GM12878 (cell line): Measurements from ENCODE around the gene SH2B3. TPM values are rescaled to one million over a fixed set of nuclear protein-coding genes. Genes with fewer than 3 reads are reported as not detected.

Experiments
- ATAC-seq: fragments of 200-7000 bp; cut with Tn5 transposase; 3 replicates; pipeline ENCODE4 v1.9.1; 2020; ENCODE audit warnings: mild to moderate bottlenecking, moderate library complexity
- BruUV-seq: library from RNA; stranded (reverse); fragments of 400-500 nt; replicated peaks from 2 replicates; lab custom pipeline; 2021; lab: Mats Ljungman, UMichigan
- CTCF ChIA-PET: fragments of 300-600 bp; sonication (Branson Sonifier 250); formaldehyde crosslinking; extraction: SDS; loops from one replicate; lab custom pipeline; 2021; ENCODE audit warnings: inconsistent platforms; lab: Yijun Ruan, JAX
- POLR2A ChIA-PET: fragments of 350-600 bp; formaldehyde crosslinking; extraction: SDS; loops from one replicate; lab custom pipeline; 2021; ENCODE audit warnings: inconsistent platforms; lab: Charles Lee
- RAD21 ChIA-PET: fragments of 300-600 bp; sonication (Branson Sonifier 250); formaldehyde crosslinking; loops from one replicate; lab custom pipeline; 2023; ENCODE audit warnings: antibody characterized with exemption; ENCODE audit not compliant: unreplicated experiment; lab: Charles Lee
- SMC1A ChIA-PET: fragments of 300-600 bp; sonication (Branson Sonifier 250); formaldehyde crosslinking; loops from one replicate; lab custom pipeline; 2023; ENCODE audit not compliant: unreplicated experiment, uncharacterized antibody; lab: Charles Lee
- DNase-seq: peaks from one replicate; pipeline ENCODE4 v3.0.0-alpha.2; 2011; ENCODE audit warnings: low read depth, low spot score
- FAIRE-seq: peaks from 3 replicates; lab custom pipeline; 2011; peaks lifted over from hg19 to GRCh38; lab: Jason Lieb, UNC
- H2AFZ ChIP-seq: 2 replicates; pipeline ENCODE4 v1.6.0; 2011; ENCODE audit warnings: low read depth, low read length, control low read depth; ENCODE audit not compliant: control insufficient read depth
- H3K27ac ChIP-seq: 2 replicates; pipeline ENCODE4 v1.5.1; 2011; ENCODE audit warnings: control low read depth; ENCODE audit not compliant: control insufficient read depth, insufficient read depth
- H3K27me3 ChIP-seq, 2 experiments: replicated peaks in 1 of 2; 2 replicates each; pipeline versions ENCODE4 v1.6.0 to v1.6.1; 2011; ENCODE audit warnings: low read length in 1 of 2; ENCODE audit not compliant: control insufficient read depth in 2 of 2, insufficient read depth in 2 of 2
- H3K36me3 ChIP-seq, 2 experiments: 2 replicates each; pipeline ENCODE4 v1.5.1; 2011; ENCODE audit warnings: low read length in 1 of 2; ENCODE audit not compliant: control insufficient read depth in 2 of 2, insufficient read depth in 2 of 2
- H3K4me1 ChIP-seq: 2 replicates; pipeline ENCODE4 v1.6.1; 2011; ENCODE audit warnings: mild to moderate bottlenecking, low read length, moderate library complexity, mixed read lengths; ENCODE audit not compliant: control insufficient read depth, insufficient read depth
- H3K4me2 ChIP-seq: 2 replicates; pipeline ENCODE4 v1.6.0; 2011; ENCODE audit warnings: control low read depth; ENCODE audit not compliant: control insufficient read depth, insufficient read depth
- H3K4me3 ChIP-seq: fragments of 200-600 bp; sonication (generic); 2 replicates; pipeline ENCODE4 v1.5.1; 2016
- H3K79me2 ChIP-seq: 2 replicates; pipeline ENCODE4 v1.6.0; 2011; ENCODE audit warnings: low read length; ENCODE audit not compliant: control insufficient read depth, insufficient read depth
- H3K9ac ChIP-seq: 2 replicates; pipeline ENCODE4 v1.8.0; 2011; ENCODE audit warnings: low read length, control low read depth, mixed read lengths; ENCODE audit not compliant: control insufficient read depth, insufficient read depth
- H3K9me3 ChIP-seq: replicated peaks from 3 replicates; pipeline ENCODE4 v1.5.1; 2011; ENCODE audit warnings: mild to moderate bottlenecking, low read length; ENCODE audit not compliant: control insufficient read depth, insufficient read depth
- H4K20me1 ChIP-seq: 2 replicates; pipeline ENCODE4 v1.6.0; 2011; ENCODE audit not compliant: control insufficient read depth, insufficient read depth
- CEBPZ ChIP-seq: fragments of 150-350 bp; IDR thresholded peaks from 2 replicates; pipeline ENCODE4 v1.6.1; 2016; ENCODE audit warnings: low read depth, low read length
- EED ChIP-seq: sonication (generic); IDR thresholded peaks from 2 replicates; pipeline ENCODE4 v1.6.1; 2016; ENCODE audit warnings: antibody characterized with exemption, low read depth
- PKNOX1 ChIP-seq: fragments of 450-650 bp; IDR thresholded peaks from 2 replicates; pipeline ENCODE4 v1.6.1; 2016; ENCODE audit warnings: mild to moderate bottlenecking
- POLR2AphosphoS5 ChIP-seq: IDR thresholded peaks from 2 replicates; pipeline ENCODE4 v1.6.1; 2011; ENCODE audit warnings: mild to moderate bottlenecking, low read length, inconsistent platforms
- WGBS: methylation state at CpG from one replicate; pipeline ENCODE4 v1.1.6; 2016; ENCODE audit warnings: low lambda C conversion rate; ENCODE audit not compliant: insufficient replicate concordance, insufficient coverage; ENCODE audit errors: missing lambda C conversion rate; 5-methylcytosine and 5-hydroxymethylcytosine counted together
- in situ Hi-C: fragments of 300-500 bp; cut with MboI; formaldehyde crosslinking; loops from 9 replicates; pipeline ENCODE4 v1.14.3; 2018; ENCODE audit warnings: mixed read lengths
- intact Hi-C: fragments of 100-400 bp; cut with micrococcal nuclease; formaldehyde crosslinking; loops from one replicate; pipeline ENCODE4 v1.14.2; 2022; ENCODE audit not compliant: unreplicated experiment
- polyA plus RNA-seq, 11 experiments: library from polyadenylated mRNA; depleted of rRNA in 4 of 11; unstranded in 6 of 11; stranded (reverse) in 5 of 11; fragments of >200 nt; fragmentation: Nextera tagmentation in 4 of 11; fragmentation: Illumina TruSeq in 1 of 11; extraction: Ambion mirVana in 4 of 11; extraction: Trizol in 1 of 11; gene quantifications; 1 replicate in 1 of 11; 2 replicates in 10 of 11; pipeline versions ENCODE4 v1.2.1 to v1.2.3, GENCODE V29; 2011 to 2016; ENCODE audit warnings: inconsistent platforms in 2 of 11, missing spikeins in 2 of 11, low read depth in 1 of 11
- total RNA-seq, 4 experiments: library from RNA; depleted of rRNA in 3 of 4; stranded (reverse); fragments of >200 nt in 3 of 4; fragmentation: Illumina TruSeq in 1 of 4; extraction: Trizol in 1 of 4; gene quantifications; 2 replicates each; pipeline versions ENCODE4 v1.2.1 to v1.2.3, GENCODE V29; 2013 to 2021

Gene SH2B3
- total and polyA plus RNA-seq, 10 of the 15 experiments (the other 5 are each of a cell fraction or from before 2014, with no cell fraction given), result 5.8 to 46.4 (median 23.3) TPM

- BruUV-seq, result no TSS peak
- H3K4me1 ChIP-seq, result peaks cover 91% of the 10 kb centered on the region
- H3K9ac ChIP-seq, result no peak overlapping the region
- no peak overlapping the region for H2AFZ ChIP-seq
- H3K4me2 ChIP-seq, result no peak overlapping the region
- peaks cover 88% of the 10 kb centered on the region for H3K79me2 ChIP-seq
- ATAC-seq (no peak), FAIRE-seq (no peak), DNase-seq (no peak)
- SMC1A ChIA-PET, result interaction anchor here (1.0 to 7.8 kb wide), 6 partner anchors 7 to 43 kb away, joined by 4 to 104 read pairs (median 8); partner anchors contain the start of gene SH2B3
- intact Hi-C loops (no loop called here), in situ Hi-C loops (loop anchor here (25.0 kb wide), 1 partner anchor 1771 kb away; the partner anchor contains the start of gene TPCN1)
- CTCF ChIA-PET, result interaction anchor here (0.7 to 27.3 kb wide), 4 partner anchors 8 to 39 kb away, joined by 5 to 1117 read pairs (median 92); partner anchors contain the start of gene SH2B3
- H3K9me3 ChIP-seq, result no peaks in the 10 kb centered on the region
- peak overlapping the region; percentile 33; the same call in 1 of the 2 replicates for H3K27ac ChIP-seq
- no peaks in the 10 kb centered on the region for H3K27me3 ChIP-seq
- POLR2A ChIA-PET, result interaction anchor here (2.6 to 7.1 kb wide), 4 partner anchors 10 to 38 kb away, joined by 15 to 71 read pairs (median 50); partner anchors contain the start of gene SH2B3
- 79% methylated on average over 7 of the region's 7 CpGs for WGBS
- H4K20me1 ChIP-seq, result 0 out of 2 replicates have a peak, but pooled peaks cover 2% of the 10 kb centered on the region
- H3K36me3 ChIP-seq, result peaks cover 20 to 38% of the 10 kb centered on the region in 2 experiments
- TF ChIP-seq POLR2AphosphoS5 (peak; percentile 53; the same call in 1 of the 2 replicates), CEBPZ (no peak), PKNOX1 (no peak), EED (0 out of 2 replicates have a peak, but pooled peaks have one; percentile 21)
- no peak overlapping the region for H3K4me3 ChIP-seq
- RAD21 ChIA-PET, result interaction anchor here (0.8 to 22.6 kb wide), 5 partner anchors 9 to 37 kb away, joined by 3 to 804 read pairs (median 3); partner anchors contain the start of gene SH2B3
Observed at GRCh38 chr12:111441107-111441928, 35.6 kb downstream of the SH2B3 start.
